A673 (cell line): ENCODE measurements around the gene GET4.

ENCODE experiments used
- CTCF ChIP-seq: fragments of 300-800, 200-600 bp; sonication (generic); conservative IDR thresholded peaks from 2 replicates; pipeline ENCODE4 v1.5.1; 2017; ENCODE audit warnings: low read depth, mild to moderate bottlenecking, antibody characterized with exemption, low read length, moderate library complexity, mixed read lengths
- EZH2 ChIP-seq: fragments of 200-600 bp; sonication (generic); IDR thresholded peaks from 2 replicates; pipeline ENCODE4 v1.6.1; 2017; ENCODE audit warnings: borderline replicate concordance, low read depth, mild to moderate bottlenecking, mixed read lengths, antibody characterized with exemption, low read length; ENCODE audit not compliant: poor library complexity, severe bottlenecking

- TF ChIP-seq CTCF (no peak), EZH2 (no peak)
These were observed 24.7 kb downstream of the GET4 start for GRCh38 chr7:901041-901387.
